ENCODE measurements around the gene TMEM229B. TPM values are rescaled to one million over a fixed set of nuclear protein-coding genes. Genes with fewer than 3 reads are reported as not detected.
"Not testable (repeated sequence)": the region's sequence is repeated elsewhere in the genome, so short reads cannot be mapped to it uniquely, and the experiment has no call there.

Gene TMEM229B
- total RNA-seq, 1 donor from 2014 or later, result 0.49 TPM

DNA sequence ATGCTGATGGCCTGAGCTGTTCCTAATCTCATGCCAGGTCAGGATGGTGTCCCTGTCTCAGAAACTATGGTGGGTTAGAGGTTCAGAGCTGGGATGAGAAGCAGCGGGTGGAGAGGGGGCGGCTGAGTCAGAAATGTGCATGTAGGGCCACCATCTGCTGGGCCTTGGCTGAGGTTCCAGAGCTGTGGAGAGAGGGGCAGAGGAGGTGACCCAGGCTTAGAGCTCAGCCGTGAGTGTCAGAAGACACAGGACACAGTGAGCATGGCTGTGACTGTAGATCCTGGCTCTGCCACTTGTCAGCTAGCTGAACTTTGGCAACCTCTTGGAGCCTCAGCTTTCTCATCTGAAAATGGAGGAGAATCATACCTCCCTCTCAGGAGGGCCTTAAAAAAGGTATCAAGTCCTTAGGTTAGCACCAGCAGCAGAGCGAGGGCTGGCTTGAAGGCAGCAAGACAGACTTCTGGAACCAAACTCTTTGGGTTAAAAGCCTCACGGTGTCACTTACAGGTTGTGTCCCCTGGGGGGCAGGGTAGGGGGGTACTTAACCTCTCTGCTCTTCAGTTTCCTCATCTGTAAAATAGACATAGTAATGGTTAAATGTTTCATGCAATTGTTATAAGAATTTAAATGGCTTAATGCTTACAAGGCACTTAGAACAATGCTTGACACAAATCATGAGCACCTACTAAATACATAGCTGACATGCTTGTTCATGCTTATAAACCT lies 34.8 kb downstream of the TMEM229B start:
- DNase-seq, result no peak

DNA sequence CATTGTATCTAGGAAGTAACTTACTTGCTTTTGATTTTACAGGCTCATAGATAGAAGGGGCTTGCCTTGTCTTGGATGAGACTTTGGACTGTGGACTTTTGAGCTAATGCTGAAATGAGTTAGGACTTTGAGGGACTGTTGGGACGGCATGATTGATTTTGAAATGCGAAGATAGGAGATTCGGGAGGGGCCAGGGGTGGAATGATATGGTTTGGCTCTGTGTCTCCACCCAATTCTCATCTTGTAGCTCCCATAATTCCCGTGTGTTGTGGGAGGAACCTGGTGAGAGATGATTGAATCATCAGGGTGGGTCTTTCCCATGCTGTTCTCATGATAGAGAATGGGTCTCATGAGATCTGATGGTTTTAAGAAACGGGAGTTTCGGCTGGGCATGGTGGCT lies 36.9 kb downstream of the TMEM229B start:
- DNase-seq, result not testable (repeated sequence)

DNA sequence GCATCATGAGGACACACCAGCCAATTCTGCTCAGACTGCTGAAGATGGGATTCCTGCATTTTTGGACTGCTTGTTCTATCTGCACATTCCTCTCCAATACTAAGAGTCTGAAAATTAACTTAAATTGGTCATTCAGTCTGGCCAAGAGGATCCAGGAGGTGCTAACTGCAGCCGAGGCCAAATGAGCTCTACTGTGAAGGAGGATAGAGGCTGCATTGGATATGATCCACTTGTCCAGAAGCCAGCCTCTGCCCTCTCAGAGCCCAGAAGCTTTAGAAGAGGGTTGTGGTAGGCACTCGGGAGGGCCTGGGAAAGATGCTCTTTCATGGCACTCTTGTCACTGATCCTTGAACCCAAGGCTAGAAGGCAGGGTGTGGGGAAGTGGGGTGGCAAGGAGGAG lies 39.4 kb downstream of the TMEM229B start:
- DNase-seq, result no peak

DNA sequence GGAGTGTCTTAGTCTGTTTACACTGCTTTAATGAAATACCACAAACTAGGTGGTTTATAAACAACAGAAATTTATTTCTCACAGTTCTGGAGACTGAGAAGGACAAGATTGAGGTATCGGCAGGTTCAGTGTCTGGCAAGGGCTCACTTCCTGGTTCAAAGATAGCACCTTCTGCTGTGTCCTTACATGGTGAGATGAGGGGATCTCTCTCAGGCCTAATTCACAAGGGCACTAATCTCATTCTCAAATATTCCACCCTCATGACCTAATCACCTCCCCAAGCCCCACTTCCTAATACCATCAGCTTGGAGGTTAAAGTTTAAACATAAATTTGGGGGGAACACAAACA lies 41.5 kb downstream of the TMEM229B start:
- no peak for DNase-seq

DNA sequence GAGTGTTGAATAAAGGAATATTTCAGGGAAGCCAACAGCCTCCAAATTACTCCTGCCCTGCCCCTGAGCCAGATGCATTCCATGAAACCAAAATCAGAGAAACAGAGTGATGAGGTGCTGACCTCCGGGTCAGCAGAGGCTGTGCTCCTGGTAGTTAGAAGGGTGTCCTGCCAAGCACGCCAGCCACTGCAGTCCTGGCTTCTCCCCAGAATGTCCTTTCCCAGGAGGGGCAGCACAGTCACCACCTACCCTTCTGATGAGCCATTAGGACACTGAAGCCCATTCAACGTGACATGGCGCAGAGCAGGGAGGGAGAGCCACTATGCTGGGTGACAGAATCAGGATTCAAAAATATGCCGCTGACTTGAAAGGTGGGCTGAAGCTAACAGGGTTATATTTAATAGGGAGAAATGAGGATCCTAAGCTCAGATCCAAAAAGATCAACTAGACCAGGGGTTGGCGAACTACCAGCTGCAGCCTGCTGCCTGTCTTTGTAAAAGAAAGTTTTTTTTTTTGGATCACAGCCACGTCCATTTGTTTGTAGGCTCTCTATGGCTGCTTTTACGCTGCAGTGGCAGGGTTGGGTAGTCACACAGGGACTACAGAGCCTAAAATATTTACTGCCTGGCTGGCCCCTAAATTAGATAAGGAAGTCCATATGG lies 42.0 kb downstream of the TMEM229B start:
- no peak for DNase-seq

DNA sequence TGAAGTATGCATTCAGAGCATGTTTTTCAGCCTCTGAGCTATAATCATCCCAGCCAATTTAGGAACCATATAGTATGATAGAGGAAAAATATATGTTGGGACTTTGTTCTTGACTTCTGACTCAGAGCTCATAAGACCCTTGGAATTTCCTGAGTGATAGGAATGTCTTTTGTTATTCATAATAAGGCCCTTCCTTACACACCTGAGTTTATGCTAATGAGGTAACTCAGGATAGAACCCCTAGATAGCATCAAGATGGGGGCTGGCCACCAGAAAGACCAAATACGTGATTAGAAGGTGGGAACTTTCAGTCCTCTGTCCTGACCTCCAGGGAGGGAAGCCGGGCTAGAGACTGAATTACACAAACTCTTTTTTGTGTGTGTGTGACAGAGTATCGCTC lies 44.1 kb downstream of the TMEM229B start:
- no peak for DNase-seq

DNA sequence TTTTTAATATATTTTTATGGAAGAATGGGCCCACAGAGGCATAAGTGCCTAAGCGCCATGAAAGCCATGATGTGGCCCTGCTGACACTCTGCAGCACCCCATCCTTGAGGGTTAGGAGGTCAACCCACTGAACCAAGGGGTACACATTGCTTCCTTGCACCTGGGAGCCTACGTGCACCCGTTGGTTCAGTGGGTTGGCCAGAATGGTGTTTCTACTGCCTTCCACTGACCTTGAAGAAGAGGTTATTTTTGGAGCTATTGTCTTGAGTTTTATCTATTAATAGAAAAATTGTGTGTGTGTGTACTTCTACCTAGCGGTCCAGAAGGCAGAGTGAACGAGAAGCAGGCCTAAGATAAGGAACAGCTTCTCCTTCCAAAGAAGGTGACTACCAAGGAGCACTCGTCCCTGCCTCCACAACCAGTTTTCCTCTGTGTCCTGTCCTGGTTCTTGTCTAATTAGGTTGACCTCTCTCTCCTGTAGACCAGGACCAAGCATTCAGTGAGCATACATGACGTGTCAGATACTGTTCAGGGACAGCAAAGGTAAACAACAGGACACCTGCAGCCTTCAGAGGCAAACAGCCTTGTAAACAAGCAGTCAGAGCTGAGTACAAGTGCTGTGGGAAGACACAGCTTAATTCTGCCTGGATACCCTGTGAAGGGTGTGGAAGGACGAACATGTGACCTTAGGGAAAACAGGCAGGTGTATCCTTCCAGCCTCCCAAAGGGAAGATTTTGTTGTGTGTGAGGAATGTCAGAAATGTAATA lies 46.2 kb downstream of the TMEM229B start:
- DNase-seq, result no peak

DNA sequence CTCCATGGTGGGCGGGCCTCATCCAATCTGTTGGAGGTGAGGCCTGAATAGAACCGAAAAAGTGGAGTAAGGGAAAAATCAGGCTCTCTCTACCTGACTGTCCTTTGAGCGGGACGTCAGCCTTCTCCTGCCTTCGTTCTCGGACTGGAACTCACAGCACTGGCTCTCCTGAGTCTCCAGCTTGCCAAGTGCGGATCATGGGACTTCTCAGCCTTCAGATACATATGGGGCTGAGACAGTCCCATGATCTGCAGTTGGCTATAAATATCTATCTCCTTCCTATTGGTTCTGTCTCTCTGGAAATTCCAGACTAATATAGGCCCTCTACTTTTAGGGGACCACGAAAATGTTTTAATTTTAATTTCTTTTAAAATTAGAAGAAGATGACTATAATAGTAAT lies 46.8 kb downstream of the TMEM229B start:
- DNase-seq, result no peak

DNA sequence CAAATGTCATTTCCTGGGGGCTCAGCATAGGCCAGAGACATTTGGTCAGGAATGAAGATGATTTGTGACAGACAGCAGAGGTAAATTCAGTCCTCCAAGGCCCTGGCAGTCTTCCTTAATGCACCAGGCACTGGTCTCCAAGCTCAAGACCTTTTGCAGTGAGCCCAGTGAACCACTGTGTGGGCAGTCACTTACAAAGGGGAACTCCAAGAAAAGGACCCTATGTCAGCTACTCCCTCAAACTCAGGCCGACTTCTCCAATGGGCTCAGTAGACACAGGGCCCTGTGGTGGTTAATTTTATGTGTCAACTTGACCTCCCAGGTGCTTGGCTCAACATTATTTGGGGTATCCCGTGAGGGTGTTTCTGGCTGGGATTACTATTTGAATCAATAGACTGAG lies 47.3 kb downstream of the TMEM229B start:
- DNase-seq, result no peak

DNA sequence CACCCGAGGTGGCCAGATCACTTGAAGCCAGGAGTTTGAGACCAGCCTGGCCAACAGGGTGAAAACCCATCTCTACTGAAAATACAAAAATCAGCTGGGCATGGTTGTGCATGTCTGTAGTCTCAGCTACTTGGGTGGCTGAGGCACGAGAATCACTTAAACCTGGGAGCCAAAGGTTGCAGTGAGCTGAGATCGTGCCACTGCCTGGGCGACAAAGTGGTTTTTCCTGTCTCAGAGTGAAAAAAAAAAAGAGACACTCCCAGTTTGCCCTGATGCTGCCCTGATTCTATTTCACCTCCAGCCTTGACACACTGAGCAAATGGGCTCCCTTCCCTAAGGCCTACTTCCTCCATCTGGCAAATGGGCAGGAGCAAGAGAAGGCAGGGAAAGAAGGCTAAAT lies 48.0 kb downstream of the TMEM229B start:
- no peak for DNase-seq

DNA sequence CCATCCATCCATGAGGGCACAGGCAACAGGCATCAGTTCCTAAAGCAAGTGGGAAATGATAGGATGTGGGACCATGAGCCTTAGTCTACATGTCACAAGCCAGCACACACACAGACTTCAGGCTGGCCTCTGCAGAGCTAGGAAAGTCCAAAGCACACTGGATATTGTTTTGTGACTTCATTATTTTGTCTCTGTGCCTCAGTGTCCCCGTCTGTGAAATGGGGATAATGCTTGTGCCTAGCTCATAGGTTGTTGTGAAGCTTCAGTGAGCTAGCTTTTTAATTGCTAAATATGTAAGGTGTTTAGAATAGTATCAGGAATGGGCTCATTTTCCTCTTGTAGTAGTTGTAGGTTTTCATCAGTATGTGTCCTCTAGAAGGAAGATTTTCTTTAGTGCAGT lies 49.6 kb downstream of the TMEM229B start:
- no peak for DNase-seq

DNA sequence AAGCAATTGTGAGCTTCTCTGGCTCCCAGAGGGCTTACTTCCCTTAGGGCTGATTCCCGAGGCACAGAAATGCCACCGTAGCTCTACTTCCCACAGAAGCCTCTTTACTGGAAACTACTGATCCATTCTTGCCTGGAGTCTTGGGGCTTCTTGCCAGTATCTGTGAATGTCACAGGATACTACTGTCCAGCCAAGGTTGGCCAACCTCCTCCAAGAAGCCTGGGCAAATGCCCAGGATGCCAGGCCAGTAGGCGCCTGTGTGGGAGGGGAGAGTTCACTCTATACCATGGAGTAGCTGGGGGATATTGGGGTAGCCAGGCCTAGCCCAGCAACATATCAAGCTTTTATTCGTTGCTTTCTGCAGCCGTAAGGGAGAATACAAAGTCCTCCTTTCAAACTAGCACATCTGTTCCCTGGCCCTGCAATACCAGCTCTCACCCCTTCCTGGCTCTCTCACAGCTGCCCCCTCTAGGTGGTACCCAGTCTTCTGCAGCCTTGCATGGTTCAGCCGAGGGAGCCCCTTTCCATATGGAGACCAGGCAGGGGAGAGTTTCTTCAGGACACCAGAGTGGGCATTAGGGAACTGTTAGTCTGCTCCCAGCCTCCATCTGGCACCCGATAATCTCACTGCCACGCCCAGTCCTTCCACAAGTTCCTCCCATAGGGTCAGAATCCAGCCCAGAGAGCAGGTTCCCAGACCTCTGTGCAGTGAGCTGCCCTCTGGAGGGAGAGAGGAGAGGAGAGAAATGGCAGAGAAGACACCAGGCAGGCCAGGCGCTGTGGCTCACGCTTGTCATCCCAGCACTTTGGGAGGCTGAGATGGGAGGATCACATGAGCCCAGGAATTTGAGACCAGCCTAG lies 52.3 kb downstream of the TMEM229B start:
- DNase-seq, result no peak

DNA sequence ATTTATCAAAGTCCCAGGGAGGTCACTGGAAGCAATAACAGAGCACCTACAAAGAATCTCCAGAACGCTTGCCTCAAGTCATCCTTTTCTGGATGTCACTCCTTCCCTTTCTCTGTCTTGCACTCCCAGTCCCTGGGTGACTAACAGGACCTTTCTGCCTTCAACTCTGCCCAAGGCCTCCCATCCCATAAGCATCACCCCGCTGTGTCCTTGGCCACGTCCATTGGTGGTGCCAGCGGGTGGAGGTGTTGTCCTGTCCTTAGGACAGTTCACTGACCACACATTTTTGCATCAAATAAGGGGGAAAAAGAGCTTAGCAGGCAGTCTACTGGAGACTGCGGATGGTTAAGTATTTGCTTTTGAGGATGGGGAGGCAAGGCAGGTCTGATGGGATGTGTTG lies 52.9 kb downstream of the TMEM229B start:
- no peak for DNase-seq

DNA sequence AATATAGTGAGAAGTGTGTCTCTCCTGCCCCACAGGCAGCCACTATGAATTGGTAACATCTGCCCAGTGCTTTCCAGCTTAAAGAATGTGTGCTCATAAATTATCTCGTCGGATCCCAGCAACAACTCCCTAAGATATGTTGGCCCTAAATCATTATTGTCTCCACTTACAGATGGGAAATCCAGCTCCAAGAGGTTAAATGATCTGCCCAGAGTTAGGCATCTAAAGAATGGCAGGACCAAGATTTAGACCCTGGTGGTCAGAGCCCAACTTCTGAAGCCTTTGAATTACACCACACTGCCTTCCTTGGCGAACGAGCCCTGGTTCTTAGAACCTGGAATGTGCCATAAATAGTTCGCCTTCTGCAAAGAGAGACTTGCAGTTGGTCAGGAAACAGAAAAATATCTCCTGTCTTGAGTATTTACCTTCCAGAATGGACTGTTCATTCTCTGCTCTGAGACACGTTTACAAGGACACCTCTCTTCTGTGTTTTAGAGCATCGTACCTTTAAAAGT lies 56.4 kb downstream of the TMEM229B start:
- no peak for DNase-seq

DNA sequence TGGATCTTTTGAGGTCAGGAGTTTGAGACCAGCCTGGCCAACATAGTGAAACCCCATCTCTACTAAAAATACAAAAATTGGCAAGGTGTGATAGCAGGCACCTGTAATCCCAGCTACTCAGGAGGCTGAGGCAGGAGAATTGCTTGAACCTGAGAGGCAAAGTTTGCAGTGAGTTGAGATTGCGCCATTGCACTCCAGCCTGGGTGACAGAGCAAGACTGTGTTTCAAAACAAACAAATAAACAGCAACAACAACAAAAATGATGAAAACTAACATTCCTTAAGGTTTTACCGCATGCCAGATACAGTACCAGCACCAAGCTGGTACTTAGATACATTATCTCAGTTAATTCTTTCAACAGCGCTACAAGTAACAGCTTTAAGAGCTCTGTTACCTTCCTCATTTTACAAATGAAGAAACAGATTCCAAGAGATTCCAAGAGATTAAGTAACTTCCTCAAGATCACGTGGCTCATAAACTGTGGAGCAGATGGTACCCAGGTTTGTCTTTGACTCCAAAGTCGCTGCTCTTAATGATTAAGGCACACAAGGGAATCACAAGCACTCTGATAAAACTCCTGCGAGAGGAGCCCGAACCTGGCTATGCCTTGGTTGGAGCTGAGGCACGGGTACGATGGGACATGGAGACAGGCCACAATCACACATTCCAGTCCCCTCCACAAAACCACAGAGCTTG lies 58.9 kb downstream of the TMEM229B start:
- peak; percentile 28 for DNase-seq

DNA sequence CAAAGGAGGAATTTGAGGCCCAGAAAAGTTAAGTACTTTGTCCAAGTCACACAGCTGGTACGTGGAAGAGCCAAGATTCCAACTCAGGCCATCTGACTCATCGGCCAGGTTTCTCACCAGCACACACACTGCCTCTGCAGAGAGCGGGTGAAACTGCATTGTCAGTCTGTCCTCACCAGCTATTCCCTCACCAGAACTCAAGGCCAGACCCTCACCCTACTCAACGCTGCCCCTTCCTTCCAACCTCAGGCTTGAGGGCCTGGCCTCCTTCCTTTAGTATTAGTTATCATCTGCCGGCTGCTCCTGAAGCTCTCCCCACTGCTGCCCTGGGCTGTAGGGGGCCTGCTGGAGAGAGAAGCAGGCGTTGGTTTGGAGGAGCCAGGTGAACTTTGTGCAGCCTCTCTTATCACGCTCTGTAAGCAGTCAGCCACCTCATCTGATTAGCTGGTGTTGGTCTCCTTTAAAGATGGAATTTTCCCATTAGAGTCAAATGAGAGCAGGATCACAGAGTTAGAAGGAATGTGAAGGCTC lies 60.0 kb downstream of the TMEM229B start:
- DNase-seq, result no peak

DNA sequence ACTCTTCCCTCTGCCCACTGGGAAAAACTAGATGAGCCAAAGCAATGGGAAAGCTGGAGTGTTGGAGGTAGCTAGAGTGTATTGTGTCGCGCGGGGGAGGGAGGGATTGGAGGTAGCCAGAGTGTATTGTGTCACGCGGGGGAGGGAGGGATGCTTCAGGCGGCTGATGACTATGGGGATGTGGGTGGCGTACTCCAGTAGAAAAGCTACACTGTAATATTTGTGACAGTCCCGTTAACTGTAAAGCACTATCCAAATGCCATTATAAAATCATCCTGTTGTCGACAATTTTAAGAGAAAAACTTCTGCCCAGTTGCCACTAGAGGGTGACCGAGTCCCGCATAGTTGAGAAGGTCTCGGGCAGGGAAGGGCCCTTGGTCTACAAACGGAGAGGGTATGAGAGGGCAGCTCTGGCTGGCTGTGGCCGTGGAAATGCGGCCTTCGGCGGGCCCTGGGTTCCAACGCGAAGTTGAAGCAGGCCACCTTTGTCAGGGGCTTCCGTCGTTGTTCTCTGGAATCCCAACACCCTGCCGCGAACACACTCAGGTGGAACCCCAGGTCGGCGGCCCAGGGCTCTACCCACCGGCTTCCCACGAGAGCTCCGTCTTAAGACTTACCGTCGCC lies 61.4 kb downstream of the TMEM229B start:
- peak; percentile 59 for DNase-seq

DNA sequence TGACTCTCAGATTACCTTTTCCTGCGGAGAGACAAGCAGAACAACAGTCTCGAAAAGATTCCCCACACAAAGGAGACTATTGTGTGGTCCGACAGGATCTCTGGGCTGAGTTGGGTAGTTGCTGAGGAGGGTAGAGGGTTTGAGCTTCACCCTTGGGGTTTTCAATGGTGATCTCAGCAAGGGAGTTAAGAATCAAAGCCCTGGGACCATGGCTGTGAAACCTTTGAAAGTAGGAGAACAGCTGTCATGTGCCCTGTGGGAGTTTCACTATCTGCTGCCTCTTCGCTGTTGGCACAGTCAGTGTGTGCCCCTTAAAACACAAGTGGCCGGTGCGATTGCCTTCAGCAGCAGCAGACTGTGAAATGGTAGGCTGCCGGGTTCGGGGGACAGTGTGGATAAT lies 62.4 kb downstream of the TMEM229B start:
- no peak for DNase-seq

DNA sequence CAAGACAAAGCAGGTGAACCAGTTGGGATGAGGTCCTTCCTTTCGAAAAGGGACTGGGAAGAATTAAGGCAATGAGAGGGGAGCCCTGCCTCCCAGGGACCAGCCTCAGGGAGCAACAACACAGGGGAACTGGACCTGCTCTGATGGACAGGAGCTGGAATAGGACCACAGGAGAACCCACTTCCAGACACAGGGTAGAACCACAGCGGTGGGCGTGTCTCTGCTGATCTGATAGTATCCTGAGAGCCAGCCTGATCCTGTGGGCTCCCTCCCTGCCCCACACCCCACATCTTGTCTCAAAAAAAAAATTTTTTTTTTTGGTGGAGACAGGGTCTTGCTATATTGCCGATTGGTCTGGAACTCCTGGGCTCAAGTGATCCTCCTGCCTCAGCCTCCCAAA lies 62.9 kb downstream of the TMEM229B start:
- DNase-seq, result no peak

DNA sequence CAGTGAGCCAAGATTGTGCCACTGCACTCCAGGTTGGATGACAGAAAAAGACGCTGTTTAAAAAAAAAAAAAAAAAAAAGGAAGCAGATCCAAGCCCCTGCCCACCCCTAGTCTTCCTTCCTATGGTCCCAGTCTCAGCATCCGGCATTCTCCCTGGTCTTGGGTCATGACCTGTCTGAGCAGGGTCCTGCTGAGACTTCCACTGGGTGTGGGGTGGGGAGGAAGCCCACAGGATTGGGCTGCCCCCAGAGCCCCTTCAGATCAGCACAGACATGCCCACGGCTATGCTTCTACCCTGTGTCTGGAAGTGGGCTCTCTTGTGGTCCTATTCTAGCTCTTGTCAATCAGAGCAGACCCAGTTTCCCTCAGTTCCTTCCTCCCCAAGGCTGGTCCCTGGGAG lies 64.0 kb downstream of the TMEM229B start:
- no peak for DNase-seq

DNA sequence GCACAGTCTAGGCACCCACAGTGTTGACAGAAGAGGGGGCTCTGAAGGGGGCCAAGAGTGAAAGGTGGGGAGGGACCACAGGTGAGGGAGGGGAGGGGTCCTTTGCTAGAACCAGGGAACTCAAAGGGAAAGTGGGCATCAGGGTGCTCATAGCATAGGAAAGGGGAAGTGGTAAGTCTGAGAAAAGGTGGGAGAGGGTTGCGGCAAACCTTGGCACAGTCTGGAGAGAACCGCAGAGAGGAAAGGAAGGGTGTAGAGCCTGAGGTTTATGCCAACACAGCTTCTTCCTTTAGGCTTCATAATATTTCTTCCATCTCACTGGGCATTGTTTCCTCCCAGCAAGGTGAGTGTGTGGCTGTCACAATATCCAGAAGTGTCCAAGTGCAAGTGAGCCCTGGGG lies 65.1 kb downstream of the TMEM229B start:
- no peak for DNase-seq
